Right lobe of liver (tissue), 4 donors: Measurements from ENCODE around the gene MRC2.

Experiments
- POLR2A ChIP-seq: fragments of 450-650 bp; IDR thresholded peaks from one replicate; pipeline ENCODE4 v1.6.1; 2017; ENCODE audit warnings: antibody characterized with exemption, mild to moderate bottlenecking
- TF ChIP-seq, protein P1 (sequence below), 4 donors: fragments of 200-600 bp in 3 of 4; fragments of 450-650 bp in 1 of 4; IDR thresholded peaks; one replicate each; pipeline versions ENCODE4 v1.5.1 to v1.8.0; 2016 to 2022; ENCODE audit warnings: antibody characterized with exemption in 4 of 4, mild to moderate bottlenecking in 2 of 4
- donor health status: DM: no; HTN: no; CAD: no.
- donor health status: DM: no; HTN: no; CAD: no.
- donor health status: DM: no; HTN: yes; CAD: no.

DNA sequence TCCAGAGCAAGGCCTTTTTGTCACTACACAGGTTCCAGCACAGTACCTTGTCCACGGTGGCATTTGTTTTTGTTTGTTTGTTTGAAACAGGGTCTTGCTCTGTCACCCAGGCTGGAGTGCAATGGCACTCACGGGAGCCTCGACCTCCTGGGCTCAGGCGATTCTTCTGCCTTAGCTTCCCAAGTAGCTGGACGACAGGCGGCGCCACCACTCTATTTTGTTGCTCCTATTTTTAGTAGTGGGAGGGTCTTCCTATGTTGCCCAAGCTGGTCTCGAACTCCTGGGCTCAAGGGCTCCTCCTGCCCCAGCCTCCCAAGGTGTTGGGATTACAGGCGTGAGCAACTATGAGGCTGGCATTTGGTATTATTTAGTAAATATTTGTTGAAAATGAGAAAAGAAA lies 10.3 kb downstream of the MRC2 start:
- TF ChIP-seq, protein P1, sequence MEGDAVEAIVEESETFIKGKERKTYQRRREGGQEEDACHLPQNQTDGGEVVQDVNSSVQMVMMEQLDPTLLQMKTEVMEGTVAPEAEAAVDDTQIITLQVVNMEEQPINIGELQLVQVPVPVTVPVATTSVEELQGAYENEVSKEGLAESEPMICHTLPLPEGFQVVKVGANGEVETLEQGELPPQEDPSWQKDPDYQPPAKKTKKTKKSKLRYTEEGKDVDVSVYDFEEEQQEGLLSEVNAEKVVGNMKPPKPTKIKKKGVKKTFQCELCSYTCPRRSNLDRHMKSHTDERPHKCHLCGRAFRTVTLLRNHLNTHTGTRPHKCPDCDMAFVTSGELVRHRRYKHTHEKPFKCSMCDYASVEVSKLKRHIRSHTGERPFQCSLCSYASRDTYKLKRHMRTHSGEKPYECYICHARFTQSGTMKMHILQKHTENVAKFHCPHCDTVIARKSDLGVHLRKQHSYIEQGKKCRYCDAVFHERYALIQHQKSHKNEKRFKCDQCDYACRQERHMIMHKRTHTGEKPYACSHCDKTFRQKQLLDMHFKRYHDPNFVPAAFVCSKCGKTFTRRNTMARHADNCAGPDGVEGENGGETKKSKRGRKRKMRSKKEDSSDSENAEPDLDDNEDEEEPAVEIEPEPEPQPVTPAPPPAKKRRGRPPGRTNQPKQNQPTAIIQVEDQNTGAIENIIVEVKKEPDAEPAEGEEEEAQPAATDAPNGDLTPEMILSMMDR (IDR thresholded peaks at IDR 0.05), result no peak
- TF ChIP-seq POLR2A, result no peak
